Activated T-cell treated with anti-CD3 and anti-CD28 coated beads, Interleukin-2, amount 50 U/mL, for 72 hours (primary cell): Measurements from ENCODE around the gene SLC2A6. TPM values are rescaled to one million over a fixed set of nuclear protein-coding genes. Genes with fewer than 3 reads are reported as not detected.

Experiments
- ATAC-seq, 2 donors: fragments of 150-1000 bp; cut with Tn5 transposase; replicated peaks in 1 of 2; 2 replicates each; pipeline ENCODE4 v1.10.0; 2021; ENCODE audit warnings: moderate library complexity in 2 of 2, mild to moderate bottlenecking in 1 of 2
- DNase-seq, 2 donors: peaks; one replicate each; pipeline ENCODE4 v3.0.0; 2021 to 2022; ENCODE audit warnings: mixed read lengths in 1 of 2
- H3K27ac Mint-ChIP-seq: one replicate; pipeline ENCODE4 v1.8.0; 2022; ENCODE audit warnings: mild to moderate bottlenecking, moderate library complexity, mixed read lengths
- H3K27me3 Mint-ChIP-seq: one replicate; pipeline ENCODE4 v1.8.0; 2022; ENCODE audit warnings: low read depth, mixed read lengths
- H3K36me3 Mint-ChIP-seq, 2 donors: one replicate each; pipeline ENCODE4 v1.8.0; 2022; ENCODE audit warnings: mixed read lengths in 2 of 2, mild to moderate bottlenecking in 1 of 2; ENCODE audit not compliant: insufficient read depth in 2 of 2
- H3K4me1 Mint-ChIP-seq: one replicate; pipeline ENCODE4 v1.8.0; 2022; ENCODE audit warnings: low read depth, mixed read lengths
- H3K4me3 Mint-ChIP-seq, 2 donors: one replicate each; pipeline ENCODE4 v1.8.0; 2022; ENCODE audit warnings: mild to moderate bottlenecking in 2 of 2, mixed read lengths in 2 of 2, moderate library complexity in 2 of 2
- H3K9me3 Mint-ChIP-seq, 2 donors: one replicate each; pipeline ENCODE4 v1.8.0; 2022; ENCODE audit warnings: mixed read lengths in 2 of 2
- total RNA-seq, 2 donors: library from RNA; stranded (reverse); gene quantifications; one replicate each; pipeline ENCODE4 v1.2.3, GENCODE V29; 2022

SLC2A6 gene
- total RNA-seq, 2 donors from 2014 or later: 2.0 to 2.6 TPM

DNA sequence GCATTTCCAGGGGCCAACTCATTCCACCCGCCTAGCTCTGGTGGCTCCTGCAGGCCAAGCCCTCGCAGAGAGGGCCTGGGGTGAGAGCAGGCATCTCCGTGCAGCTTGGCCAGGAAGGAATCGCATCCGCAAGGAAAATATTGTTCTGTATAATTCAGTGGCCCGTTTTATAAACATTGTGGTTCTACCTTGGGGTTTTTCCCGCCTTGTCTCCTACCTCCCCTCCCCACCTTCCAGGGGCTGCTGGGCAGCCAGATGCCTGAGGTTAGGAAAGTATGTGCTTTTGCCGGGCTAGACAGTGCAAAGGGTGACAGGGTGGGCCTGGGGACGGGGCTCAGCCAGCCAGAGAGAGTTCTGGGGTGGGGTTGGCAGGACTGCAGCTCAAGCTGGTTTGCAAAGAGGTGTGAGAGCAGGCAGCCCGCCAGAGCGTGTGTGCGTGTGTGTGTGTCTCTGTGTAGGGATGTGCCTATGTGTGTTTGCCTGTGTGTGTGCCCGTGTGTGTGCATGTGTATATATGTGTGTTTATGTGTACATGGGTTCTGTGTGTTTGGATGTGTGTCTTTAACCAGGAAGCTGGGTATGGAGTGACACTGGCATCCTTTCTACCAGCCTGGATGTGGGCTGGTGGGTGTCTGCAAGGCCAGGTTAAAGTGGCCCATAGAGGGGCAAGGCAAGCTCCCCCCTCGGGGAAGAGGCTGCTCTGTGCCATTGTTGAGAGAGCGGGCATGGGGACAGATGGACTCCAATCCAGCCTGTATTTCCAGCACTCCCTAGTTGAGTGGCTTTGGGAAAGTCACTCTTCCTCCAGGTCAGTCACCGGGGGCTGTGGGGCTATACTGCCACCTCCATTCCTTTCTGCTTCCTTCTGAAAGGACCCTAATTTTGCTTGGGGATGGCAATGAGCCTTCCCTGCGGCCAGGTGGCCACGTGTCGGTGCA, 10.6 kb upstream of the SLC2A6 start:
- Mint-ChIP-seq H3K36me3 (no peaks in the 10 kb centered on the region), H3K27me3 (no peaks in the 10 kb centered on the region), H3K4me1 (peaks cover 9% of the 10 kb centered on the region), H3K9me3 (no peaks in the 10 kb centered on the region), H3K4me3 (no peak overlapping the region), H3K27ac (no peak overlapping the region)
- no peak for DNase-seq
- no peak for ATAC-seq

DNA sequence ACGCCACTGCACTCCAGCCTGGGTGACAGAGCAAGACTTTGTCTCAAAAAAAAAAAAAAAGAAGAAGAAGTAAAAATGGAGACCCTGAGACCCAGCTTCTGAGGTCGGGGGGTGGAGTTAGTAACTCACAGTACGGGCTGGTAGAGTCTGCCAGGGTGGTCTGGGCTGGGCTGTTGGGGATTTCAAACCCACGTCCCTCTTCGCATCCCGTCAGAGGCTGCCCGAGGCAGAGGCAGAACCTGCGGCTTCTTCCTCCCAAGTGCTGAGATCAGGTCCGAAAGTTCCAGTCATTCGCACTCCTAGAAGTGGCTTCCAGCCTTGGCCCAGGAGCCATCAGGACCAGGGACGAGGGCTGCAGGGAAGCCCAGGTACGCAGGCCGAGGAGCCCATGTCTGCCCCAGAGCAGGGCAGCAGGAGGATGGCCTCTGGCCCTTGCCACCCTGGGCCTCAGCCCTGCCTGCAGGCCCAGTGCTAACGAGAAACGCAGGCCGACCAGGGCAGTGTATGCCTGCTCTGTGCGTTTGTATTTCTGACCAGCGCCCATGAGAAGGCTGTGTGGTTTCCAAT, 9.9 kb upstream of the SLC2A6 start:
- no peaks in the 10 kb centered on the region for H3K27me3 Mint-ChIP-seq
- no peak overlapping the region for H3K27ac Mint-ChIP-seq
- ATAC-seq (no peak), DNase-seq (no peak)
- no peaks in the 10 kb centered on the region for H3K9me3 Mint-ChIP-seq
- H3K36me3 Mint-ChIP-seq: no peaks in the 10 kb centered on the region
- H3K4me3 Mint-ChIP-seq: no peak overlapping the region
- peaks cover 9% of the 10 kb centered on the region for H3K4me1 Mint-ChIP-seq

DNA sequence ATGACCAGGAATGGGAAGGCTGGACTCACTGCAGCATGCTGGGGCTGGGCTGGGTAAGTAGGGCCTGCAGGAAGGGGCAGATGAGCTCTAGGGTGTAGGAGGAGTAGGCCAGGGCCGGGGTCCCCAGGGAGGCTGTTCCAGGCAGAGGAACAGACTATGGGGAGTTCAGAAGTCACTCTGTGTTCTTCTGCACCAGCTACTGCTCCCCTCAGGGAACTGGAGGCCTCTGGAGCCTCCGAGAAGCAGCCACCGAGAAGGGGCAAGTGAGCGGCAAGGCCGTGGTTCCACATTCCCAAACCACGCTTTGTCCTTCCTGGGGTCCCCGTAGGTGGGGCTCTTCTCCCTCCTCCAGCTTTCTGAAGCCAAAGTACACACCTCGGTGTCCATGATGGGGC, 8.4 kb upstream of the SLC2A6 start:
- Mint-ChIP-seq H3K4me3 (no peak overlapping the region), H3K4me1 (peaks cover 9% of the 10 kb centered on the region), H3K36me3 (no peaks in the 10 kb centered on the region), H3K27me3 (no peaks in the 10 kb centered on the region), H3K27ac (no peak overlapping the region), H3K9me3 (no peaks in the 10 kb centered on the region)
- no peak for ATAC-seq
- DNase-seq: no peak

GRCh38 chr9:133485531-133486260, 6.8 kb upstream of the SLC2A6 start:
- Mint-ChIP-seq H3K27me3 (no peaks in the 10 kb centered on the region), H3K36me3 (no peaks in the 10 kb centered on the region), H3K4me1 (peaks cover 9% of the 10 kb centered on the region), H3K4me3 (peak overlapping the region; percentile 28 to 65), H3K27ac (no peak overlapping the region), H3K9me3 (no peaks in the 10 kb centered on the region)
- ATAC-seq: peak; percentile 59 to 61
- peak; percentile 23 to 27 for DNase-seq

- no peaks in the 10 kb centered on the region for H3K27me3 Mint-ChIP-seq
- H3K36me3 Mint-ChIP-seq: no peaks in the 10 kb centered on the region
- DNase-seq: no peak
- no peak overlapping the region for H3K27ac Mint-ChIP-seq
- H3K9me3 Mint-ChIP-seq: no peaks in the 10 kb centered on the region
- no peak for ATAC-seq
- no peak overlapping the region for H3K4me3 Mint-ChIP-seq
- peaks cover 12% of the 10 kb centered on the region for H3K4me1 Mint-ChIP-seq
These were observed 6.0 kb upstream of the SLC2A6 start for GRCh38 chr9:133484671-133485437.

DNA sequence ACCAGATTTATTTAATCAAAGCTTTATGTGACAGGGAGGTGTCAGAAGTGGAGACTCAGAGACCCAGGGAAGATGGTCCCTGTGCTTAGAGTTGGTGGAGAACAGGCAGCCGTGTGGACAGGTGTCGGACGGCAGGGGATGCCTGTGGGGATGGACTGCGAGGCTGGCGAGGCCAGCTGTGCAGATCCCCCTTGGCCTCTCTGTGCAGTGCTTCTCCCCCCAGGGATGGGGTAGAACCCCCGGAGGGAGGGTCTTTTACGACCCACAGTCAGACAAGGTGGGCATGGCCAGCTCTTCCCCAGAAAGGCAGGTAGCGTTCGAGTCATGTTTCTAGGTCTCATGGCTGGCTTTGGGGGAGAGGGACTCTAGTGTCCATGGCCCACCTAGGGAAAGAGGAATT, 4.7 kb upstream of the SLC2A6 start:
- ATAC-seq: no peak
- Mint-ChIP-seq H3K4me1 (peaks cover 19% of the 10 kb centered on the region), H3K27me3 (no peaks in the 10 kb centered on the region), H3K27ac (no peak overlapping the region), H3K36me3 (no peaks in the 10 kb centered on the region), H3K9me3 (no peaks in the 10 kb centered on the region), H3K4me3 (no peak overlapping the region)
- no peak for DNase-seq

DNA sequence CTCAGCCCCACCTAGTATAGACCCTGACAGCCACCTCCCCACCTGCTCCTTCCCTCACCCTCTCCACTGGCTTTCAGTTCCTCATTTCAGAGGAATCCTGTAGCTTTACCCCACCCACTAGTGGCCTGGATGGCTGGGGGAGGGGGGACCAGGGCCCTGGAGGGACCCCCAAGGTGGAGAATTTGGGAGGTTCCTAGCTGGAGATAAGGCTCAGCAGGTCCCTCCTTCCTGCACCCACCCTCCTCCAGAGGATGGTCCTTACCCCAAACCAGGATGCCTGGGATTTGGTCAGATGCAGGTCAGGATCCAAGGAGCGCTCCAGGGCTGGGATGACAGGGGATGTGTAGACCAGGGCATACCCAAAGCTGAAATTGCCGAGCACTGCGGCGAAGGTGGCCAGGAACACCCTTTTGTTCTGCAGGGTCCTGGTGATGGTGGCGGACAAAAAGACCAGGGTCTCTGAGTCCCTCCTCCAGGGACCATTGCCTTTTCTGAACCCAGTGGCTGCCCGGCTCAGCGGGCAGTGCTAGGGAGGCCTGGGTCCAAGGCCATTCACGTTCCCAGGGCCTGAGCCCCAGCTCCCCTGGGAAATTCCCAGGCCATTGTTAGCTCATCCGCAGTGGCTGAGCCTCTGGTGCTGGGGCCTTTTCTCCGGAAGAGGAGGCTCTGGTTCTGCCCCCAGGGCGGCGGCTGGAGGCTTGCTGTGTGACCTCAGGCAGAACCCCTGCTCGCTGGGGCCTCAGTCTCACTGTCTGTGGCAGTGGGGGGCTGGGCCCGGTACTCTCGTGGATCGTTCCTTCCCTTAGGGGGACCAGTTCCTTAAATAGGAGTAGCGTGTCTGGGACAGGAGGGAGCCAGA, 678 bp downstream of the SLC2A6 start:
- H3K27me3 Mint-ChIP-seq: no peaks in the 10 kb centered on the region
- H3K4me1 Mint-ChIP-seq: peaks cover 11% of the 10 kb centered on the region
- DNase-seq (peak in 1 of 2 donors; percentile 16), ATAC-seq (peak; percentile 5)
- no peak overlapping the region for H3K27ac Mint-ChIP-seq
- no peaks in the 10 kb centered on the region for H3K36me3 Mint-ChIP-seq
- no peaks in the 10 kb centered on the region for H3K9me3 Mint-ChIP-seq
- peak overlapping the region; percentile 81 to 86 for H3K4me3 Mint-ChIP-seq

GRCh38 chr9:133477461-133477860, 1.4 kb downstream of the SLC2A6 start:
- DNase-seq: no peak
- no peaks in the 10 kb centered on the region for H3K9me3 Mint-ChIP-seq
- H3K27me3 Mint-ChIP-seq: no peaks in the 10 kb centered on the region
- no peak for ATAC-seq
- H3K27ac Mint-ChIP-seq: no peak overlapping the region
- no peak overlapping the region for H3K4me3 Mint-ChIP-seq
- H3K36me3 Mint-ChIP-seq: no peaks in the 10 kb centered on the region
- H3K4me1 Mint-ChIP-seq: peaks cover 11% of the 10 kb centered on the region

DNA sequence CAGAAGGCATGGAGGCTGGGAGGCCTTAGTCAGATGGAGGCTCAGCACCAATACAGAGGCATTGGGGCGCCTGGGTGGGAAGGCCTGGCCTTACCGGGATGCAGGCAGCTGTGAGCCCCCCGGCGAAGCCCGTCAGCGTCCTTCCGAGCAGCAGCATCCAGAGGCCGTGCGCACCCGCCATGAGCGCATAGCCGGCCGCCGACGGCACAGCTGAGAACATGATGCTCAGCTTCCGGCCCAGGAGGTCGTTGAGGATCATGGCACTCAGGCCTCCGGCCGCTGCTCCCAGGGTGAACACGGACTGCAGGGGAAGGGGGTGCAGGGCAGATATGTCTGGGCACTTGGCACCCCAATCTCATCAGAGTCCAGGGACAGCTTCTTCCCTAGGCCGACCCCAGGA, 2.0 kb downstream of the SLC2A6 start:
- H3K27ac Mint-ChIP-seq: no peak overlapping the region
- H3K4me1 Mint-ChIP-seq: peaks cover 11% of the 10 kb centered on the region
- no peak overlapping the region for H3K4me3 Mint-ChIP-seq
- no peaks in the 10 kb centered on the region for H3K36me3 Mint-ChIP-seq
- H3K27me3 Mint-ChIP-seq: no peaks in the 10 kb centered on the region
- ATAC-seq (no peak), DNase-seq (no peak)
- no peaks in the 10 kb centered on the region for H3K9me3 Mint-ChIP-seq

DNA sequence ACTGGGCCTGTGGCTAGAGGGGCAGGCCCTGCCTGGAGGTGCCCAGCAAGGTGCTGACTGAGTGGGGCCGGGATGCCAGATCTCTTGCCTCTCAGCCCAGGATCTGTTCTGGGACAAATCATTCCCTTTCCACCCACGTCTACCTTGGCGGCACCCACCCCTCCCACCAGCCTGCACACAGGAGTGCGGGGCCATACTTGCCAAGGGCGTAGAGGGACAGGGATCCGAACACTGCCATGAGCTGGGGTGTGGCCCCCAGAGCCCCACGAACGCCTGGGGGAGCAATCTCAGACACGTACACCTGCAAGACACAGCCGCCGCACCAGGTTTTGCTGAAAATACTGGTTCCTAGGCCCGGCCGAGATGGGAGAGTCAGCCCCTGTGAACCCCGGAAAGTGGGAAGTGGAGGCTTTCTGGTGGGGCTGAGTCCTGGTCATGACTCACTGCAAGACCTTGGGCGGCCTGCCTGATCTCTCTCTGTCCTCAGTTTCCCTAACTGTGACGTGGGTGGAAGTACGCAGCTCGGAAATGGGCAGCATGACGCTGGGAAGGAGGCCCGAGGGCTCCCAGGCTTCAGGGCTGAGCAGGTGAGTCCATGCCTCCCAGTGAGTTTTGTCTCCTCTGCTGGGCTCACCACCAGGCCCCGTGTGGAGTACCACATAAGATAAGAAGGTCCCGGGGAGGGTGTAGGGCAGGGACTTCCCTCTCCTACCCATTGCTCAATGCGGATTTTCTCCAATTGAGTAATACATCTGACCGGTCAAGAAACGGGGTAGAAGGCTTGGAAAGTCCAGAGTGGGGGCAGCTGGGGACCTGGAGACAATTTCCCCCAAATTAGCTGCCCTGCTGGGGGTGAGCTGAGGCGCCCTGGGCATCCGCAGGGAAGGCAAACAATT, 2.6 kb downstream of the SLC2A6 start:
- H3K36me3 Mint-ChIP-seq: no peaks in the 10 kb centered on the region
- peaks cover 11% of the 10 kb centered on the region for H3K4me1 Mint-ChIP-seq
- DNase-seq (no peak), ATAC-seq (no peak)
- H3K27me3 Mint-ChIP-seq: no peaks in the 10 kb centered on the region
- no peak overlapping the region for H3K27ac Mint-ChIP-seq
- no peak overlapping the region for H3K4me3 Mint-ChIP-seq
- H3K9me3 Mint-ChIP-seq: no peaks in the 10 kb centered on the region

- DNase-seq (no peak), ATAC-seq (no peak)
- H3K27me3 Mint-ChIP-seq: no peaks in the 10 kb centered on the region
- peaks cover 11% of the 10 kb centered on the region for H3K4me1 Mint-ChIP-seq
- no peak overlapping the region for H3K4me3 Mint-ChIP-seq
- no peaks in the 10 kb centered on the region for H3K36me3 Mint-ChIP-seq
- H3K9me3 Mint-ChIP-seq: no peaks in the 10 kb centered on the region
- no peak overlapping the region for H3K27ac Mint-ChIP-seq
These were observed 3.4 kb downstream of the SLC2A6 start for GRCh38 chr9:133475292-133476012.
